Neural crest cell (in vitro differentiated cells): Measurements from ENCODE around the gene LUZP1. TPM values are rescaled to one million over a fixed set of nuclear protein-coding genes. Genes with fewer than 3 reads are reported as not detected.

Experiments
- DNase-seq: peaks from one replicate; pipeline ENCODE4 v3.0.0; 2021; ENCODE audit warnings: low read depth, mixed read lengths, low spot score
- H3K27ac Mint-ChIP-seq: one replicate; pipeline ENCODE4 v1.8.0; 2021; ENCODE audit warnings: mild to moderate bottlenecking, mixed read lengths; ENCODE audit not compliant: unreplicated experiment
- H3K27me3 Mint-ChIP-seq: 2 replicates; pipeline ENCODE4 v1.8.0; 2021; ENCODE audit warnings: low read depth, mild to moderate bottlenecking, mixed read lengths
- H3K36me3 Mint-ChIP-seq: 2 replicates; pipeline ENCODE4 v1.8.0; 2021; ENCODE audit warnings: low read depth, mild to moderate bottlenecking, mixed read lengths
- H3K4me1 Mint-ChIP-seq: 2 replicates; pipeline ENCODE4 v1.8.0; 2021; ENCODE audit warnings: mixed read lengths
- H3K4me3 Mint-ChIP-seq: one replicate; pipeline ENCODE4 v1.8.0; 2021; ENCODE audit warnings: mild to moderate bottlenecking, mixed read lengths
- H3K9me3 Mint-ChIP-seq: 2 replicates; pipeline ENCODE4 v1.8.0; 2021; ENCODE audit warnings: mixed read lengths
- total RNA-seq: library from RNA; stranded (reverse); gene quantifications from 2 replicates; pipeline ENCODE4 v1.2.1, GENCODE V29; 2021
- TF ChIP-seq, protein P1 (sequence below): fragments of 200-600 bp; sonication (generic); conservative IDR thresholded peaks from 2 replicates; pipeline ENCODE4 v1.5.0; 2021; ENCODE audit warnings: antibody characterized with exemption, mild to moderate bottlenecking

The LUZP1 gene
- total RNA-seq, 1 donor from 2014 or later: 31.4 TPM

DNA sequence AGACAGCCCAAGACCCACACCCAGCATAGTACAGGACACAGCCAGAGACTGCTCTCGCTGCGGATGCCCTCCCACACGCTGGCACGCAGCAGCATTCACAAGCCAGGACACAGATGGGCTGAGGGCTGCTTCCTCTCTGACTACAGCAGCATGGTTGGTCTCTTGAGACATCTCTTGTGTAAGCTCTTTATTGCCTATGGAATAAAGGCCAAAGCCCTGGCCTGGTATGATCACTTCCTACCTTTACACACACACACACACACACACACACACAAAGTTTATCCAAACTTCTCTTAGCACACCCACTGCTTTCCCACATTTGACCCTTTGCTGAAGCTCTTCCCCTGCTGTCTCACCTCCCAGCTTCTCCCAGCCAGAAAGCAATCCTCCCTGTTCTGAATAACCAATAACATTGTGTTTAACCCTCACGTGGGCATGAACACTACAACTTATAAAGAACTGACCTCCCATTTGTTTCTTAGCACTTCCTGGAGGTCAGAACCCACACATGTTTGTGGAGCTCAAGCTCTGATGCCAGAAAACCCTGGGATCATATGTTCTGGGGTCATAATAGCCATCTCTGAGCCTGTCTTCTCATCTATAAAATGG is 1.2 kb upstream of the LUZP1 start:
- H3K36me3 Mint-ChIP-seq: no peaks in the 10 kb centered on the region

DNA sequence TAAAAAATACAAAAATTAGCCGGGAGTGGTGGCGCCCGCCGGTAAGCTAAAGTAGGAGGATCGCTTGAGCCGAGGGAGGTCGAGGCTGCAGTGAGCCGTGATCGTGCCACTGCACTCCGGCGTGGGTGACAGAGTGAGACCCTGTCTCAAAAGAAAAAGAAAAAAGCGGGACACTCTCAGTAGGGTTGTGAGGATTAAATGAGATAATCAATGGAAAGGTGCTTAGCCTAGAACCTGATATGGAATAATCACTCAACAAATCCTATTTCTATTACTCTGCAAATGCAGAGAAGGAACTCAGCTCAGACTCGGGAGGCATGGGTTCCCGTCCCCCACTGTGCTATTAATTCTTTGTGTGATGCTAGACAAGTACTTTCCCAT is 529 bp upstream of the LUZP1 start:
- H3K36me3 Mint-ChIP-seq: no peaks in the 10 kb centered on the region
- no peaks in the 10 kb centered on the region for H3K9me3 Mint-ChIP-seq
- DNase-seq: no peak
- TF ChIP-seq, protein P1, sequence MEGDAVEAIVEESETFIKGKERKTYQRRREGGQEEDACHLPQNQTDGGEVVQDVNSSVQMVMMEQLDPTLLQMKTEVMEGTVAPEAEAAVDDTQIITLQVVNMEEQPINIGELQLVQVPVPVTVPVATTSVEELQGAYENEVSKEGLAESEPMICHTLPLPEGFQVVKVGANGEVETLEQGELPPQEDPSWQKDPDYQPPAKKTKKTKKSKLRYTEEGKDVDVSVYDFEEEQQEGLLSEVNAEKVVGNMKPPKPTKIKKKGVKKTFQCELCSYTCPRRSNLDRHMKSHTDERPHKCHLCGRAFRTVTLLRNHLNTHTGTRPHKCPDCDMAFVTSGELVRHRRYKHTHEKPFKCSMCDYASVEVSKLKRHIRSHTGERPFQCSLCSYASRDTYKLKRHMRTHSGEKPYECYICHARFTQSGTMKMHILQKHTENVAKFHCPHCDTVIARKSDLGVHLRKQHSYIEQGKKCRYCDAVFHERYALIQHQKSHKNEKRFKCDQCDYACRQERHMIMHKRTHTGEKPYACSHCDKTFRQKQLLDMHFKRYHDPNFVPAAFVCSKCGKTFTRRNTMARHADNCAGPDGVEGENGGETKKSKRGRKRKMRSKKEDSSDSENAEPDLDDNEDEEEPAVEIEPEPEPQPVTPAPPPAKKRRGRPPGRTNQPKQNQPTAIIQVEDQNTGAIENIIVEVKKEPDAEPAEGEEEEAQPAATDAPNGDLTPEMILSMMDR: no peak
- H3K27ac Mint-ChIP-seq: no peak overlapping the region
- peak overlapping the region; percentile 98 for H3K4me3 Mint-ChIP-seq
- H3K27me3 Mint-ChIP-seq: no peaks in the 10 kb centered on the region
- H3K4me1 Mint-ChIP-seq: peaks cover 30% of the 10 kb centered on the region

More for the DNA sequence above, 1.2 kb upstream of the LUZP1 start:
- H3K27me3 Mint-ChIP-seq: peaks cover 2% of the 10 kb centered on the region
- TF ChIP-seq, protein P1: no peak
- no peak overlapping the region for H3K27ac Mint-ChIP-seq
- H3K4me3 Mint-ChIP-seq: peak overlapping the region; percentile 98
- peaks cover 30% of the 10 kb centered on the region for H3K4me1 Mint-ChIP-seq
- H3K9me3 Mint-ChIP-seq: no peaks in the 10 kb centered on the region
- no peak for DNase-seq

DNA sequence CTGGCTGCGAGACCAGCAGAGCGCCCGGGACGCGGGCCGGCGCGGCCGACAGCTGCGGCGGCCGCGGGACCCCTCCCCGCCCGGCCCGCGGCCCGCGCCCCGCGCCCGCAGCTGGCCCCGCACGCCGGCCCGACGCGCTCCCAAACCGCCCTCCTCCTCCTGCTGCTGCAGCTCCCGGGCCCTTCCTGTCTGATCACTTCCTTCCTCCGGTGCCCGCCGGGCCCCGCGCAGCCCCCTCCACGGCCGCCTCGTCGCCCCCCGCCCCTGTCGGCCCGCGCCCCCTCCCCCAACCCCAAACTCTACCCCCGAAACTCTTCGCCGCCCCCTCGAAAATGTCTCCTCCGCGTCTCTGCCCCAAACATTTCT is 594 bp downstream of the LUZP1 start:
- peak; percentile 25 for DNase-seq
- TF ChIP-seq, protein P1: no peak
- Mint-ChIP-seq H3K27ac (peak overlapping the region; percentile 99), H3K4me3 (peak overlapping the region; percentile 98), H3K27me3 (no peaks in the 10 kb centered on the region), H3K36me3 (no peaks in the 10 kb centered on the region), H3K4me1 (peaks cover 35% of the 10 kb centered on the region), H3K9me3 (no peaks in the 10 kb centered on the region)

DNA sequence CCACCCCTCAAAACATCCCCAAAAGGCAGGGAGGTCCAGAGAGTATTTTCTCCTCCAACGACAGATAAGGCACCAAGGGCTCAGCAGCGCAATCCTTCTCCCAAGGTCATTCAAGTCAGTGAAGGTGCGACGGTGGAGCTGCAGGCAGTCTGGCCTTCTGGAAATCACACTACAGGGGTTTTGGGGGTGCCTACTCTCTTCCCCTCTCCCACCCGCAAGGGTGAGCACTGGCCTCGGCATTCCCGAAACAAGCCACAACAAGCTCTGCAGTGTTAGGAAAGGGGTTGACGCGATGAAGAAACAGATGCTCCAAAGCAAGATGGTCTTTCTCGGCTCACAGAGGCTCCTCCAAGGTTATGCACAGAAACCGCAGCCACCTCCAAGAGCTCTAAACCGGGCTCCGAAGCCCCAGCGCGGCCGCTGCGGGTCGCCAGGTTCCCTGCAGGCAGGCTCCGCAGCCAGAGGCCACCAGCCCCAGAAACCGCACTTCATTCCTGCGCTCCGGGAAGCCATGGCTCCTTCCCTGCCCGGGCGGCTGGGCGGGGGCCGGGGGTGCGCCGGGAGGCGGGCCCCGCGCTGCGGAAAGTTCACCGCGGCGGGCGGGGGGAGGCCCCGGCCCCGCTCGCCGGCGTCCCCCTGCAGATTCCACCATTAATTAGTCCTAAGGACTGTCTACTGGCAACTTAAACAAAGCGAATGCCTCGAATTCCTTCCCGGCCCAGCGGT is 1.1 kb downstream of the LUZP1 start:
- no peaks in the 10 kb centered on the region for H3K36me3 Mint-ChIP-seq
- no peaks in the 10 kb centered on the region for H3K27me3 Mint-ChIP-seq
- H3K4me1 Mint-ChIP-seq: peaks cover 35% of the 10 kb centered on the region
- H3K9me3 Mint-ChIP-seq: no peaks in the 10 kb centered on the region
- H3K4me3 Mint-ChIP-seq: peak overlapping the region; percentile 98
- TF ChIP-seq, protein P1: no peak
- H3K27ac Mint-ChIP-seq: no peak overlapping the region
- DNase-seq: peak; percentile 46

DNA sequence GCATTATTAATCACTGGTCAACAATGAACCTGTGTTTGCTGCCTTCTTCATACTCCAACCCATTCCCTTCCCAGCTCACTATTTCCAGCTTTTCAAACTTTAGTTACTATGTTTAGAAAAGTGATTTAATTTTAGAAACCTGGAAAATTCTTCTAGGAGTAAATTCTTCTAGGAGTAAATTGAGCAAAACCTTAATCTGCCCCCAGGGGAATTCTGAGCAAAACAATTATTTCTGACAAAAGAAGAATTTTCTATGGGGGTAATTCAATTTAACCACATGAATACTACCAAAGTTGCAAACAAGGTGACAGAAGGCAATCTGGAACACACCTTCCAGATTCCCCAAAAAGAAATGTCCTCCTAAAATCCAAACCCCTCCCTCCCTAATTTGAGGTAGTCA is 1.8 kb downstream of the LUZP1 start:
- TF ChIP-seq, protein P1: peak; percentile 23
- Mint-ChIP-seq H3K27ac (no peak overlapping the region), H3K27me3 (no peaks in the 10 kb centered on the region), H3K9me3 (no peaks in the 10 kb centered on the region), H3K4me1 (peaks cover 35% of the 10 kb centered on the region), H3K4me3 (peak overlapping the region; percentile 91), H3K36me3 (no peaks in the 10 kb centered on the region)
- DNase-seq: no peak
